Activated CD8-positive, alpha-beta T cell treated with anti-CD3 and anti-CD28 coated beads, Interleukin-2, amount 10 ng/mL, durations not matched to agents 7 days and 5 days (primary cell): ENCODE data around the gene POGZ. TPM values are rescaled to one million over a fixed set of nuclear protein-coding genes. Genes with fewer than 3 reads are reported as not detected.

Source experiments
- ATAC-seq: fragments of 150-1000 bp; cut with Tn5 transposase; one replicate; pipeline ENCODE4 v1.10.0; 2021; ENCODE audit warnings: moderate library complexity
- CTCF ChIA-PET: fragments of 350-600 bp; sonication (Branson Sonifier 250); formaldehyde crosslinking; loops from one replicate; lab custom pipeline; 2021; ENCODE audit warnings: antibody characterized with exemption; lab: Charles Lee
- POLR2A ChIA-PET: fragments of 350-600 bp; sonication (Branson Sonifier 250); formaldehyde crosslinking; loops from one replicate; lab custom pipeline; 2021; ENCODE audit warnings: antibody characterized with exemption; lab: Charles Lee
- DNase-seq: peaks from one replicate; pipeline ENCODE4 v3.0.0-alpha.2; 2020
- H3K27ac Mint-ChIP-seq: one replicate; pipeline ENCODE4 v1.8.0; 2021; ENCODE audit warnings: mild to moderate bottlenecking, mixed read lengths
- H3K27me3 Mint-ChIP-seq: one replicate; pipeline ENCODE4 v1.8.0; 2021; ENCODE audit warnings: low read depth, mixed read lengths
- H3K36me3 Mint-ChIP-seq: one replicate; pipeline ENCODE4 v1.8.0; 2021; ENCODE audit warnings: low read depth, mixed read lengths
- H3K4me1 Mint-ChIP-seq: one replicate; pipeline ENCODE4 v1.8.0; 2021; ENCODE audit warnings: low read depth, mixed read lengths
- H3K4me3 Mint-ChIP-seq: one replicate; pipeline ENCODE4 v1.8.0; 2021; ENCODE audit warnings: mild to moderate bottlenecking, mixed read lengths
- H3K9me3 Mint-ChIP-seq: one replicate; pipeline ENCODE4 v1.8.0; 2022; ENCODE audit warnings: mixed read lengths; ENCODE audit not compliant: insufficient read depth
- total RNA-seq, 2 experiments: library from RNA; stranded (reverse); gene quantifications; one replicate each; pipeline ENCODE4 v1.2.3, GENCODE V29; 2021

The POGZ gene, protein sequence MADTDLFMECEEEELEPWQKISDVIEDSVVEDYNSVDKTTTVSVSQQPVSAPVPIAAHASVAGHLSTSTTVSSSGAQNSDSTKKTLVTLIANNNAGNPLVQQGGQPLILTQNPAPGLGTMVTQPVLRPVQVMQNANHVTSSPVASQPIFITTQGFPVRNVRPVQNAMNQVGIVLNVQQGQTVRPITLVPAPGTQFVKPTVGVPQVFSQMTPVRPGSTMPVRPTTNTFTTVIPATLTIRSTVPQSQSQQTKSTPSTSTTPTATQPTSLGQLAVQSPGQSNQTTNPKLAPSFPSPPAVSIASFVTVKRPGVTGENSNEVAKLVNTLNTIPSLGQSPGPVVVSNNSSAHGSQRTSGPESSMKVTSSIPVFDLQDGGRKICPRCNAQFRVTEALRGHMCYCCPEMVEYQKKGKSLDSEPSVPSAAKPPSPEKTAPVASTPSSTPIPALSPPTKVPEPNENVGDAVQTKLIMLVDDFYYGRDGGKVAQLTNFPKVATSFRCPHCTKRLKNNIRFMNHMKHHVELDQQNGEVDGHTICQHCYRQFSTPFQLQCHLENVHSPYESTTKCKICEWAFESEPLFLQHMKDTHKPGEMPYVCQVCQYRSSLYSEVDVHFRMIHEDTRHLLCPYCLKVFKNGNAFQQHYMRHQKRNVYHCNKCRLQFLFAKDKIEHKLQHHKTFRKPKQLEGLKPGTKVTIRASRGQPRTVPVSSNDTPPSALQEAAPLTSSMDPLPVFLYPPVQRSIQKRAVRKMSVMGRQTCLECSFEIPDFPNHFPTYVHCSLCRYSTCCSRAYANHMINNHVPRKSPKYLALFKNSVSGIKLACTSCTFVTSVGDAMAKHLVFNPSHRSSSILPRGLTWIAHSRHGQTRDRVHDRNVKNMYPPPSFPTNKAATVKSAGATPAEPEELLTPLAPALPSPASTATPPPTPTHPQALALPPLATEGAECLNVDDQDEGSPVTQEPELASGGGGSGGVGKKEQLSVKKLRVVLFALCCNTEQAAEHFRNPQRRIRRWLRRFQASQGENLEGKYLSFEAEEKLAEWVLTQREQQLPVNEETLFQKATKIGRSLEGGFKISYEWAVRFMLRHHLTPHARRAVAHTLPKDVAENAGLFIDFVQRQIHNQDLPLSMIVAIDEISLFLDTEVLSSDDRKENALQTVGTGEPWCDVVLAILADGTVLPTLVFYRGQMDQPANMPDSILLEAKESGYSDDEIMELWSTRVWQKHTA (N-terminal part only)
- 10 to 100 TPM; 67.7 to 68.5 TPM for total RNA-seq

DNA sequence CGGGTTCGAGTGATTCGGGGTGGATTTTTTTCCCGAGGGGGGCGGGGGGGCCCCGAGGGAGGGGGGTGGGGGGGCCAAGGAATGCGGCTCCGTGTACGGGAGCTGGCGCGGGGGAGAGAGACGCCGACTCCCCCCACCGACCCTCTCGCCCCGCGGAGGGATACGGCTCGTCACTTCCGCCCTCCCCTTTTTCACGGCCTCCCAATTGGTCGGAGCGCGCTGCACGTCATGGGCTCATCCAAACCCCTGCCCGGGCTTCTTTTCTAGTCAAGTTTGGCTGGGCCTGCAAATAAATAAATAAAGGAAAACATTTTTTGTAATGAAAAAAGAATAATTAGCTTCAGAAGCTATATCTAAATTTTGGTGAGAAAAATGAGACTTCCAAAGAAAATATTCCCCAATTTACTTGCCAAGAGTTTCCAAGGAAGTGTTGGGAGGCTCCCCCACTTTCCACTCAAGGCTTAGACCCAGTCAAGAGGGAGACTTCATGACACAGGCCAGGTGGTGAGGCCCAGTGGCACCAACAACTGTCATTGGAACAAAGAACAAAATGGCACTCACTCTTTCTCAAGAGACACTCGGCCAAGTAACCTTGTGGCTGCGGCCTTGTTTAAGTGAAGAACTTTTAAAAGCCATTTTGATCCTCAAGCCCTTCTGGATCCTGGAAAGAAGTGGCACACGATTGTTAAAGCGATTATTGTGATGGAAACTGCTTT is at the start of gene POGZ:
TSS of gene POGZ (minus strand) at position 164 of the 716 bp plus-strand sequence. CDS start 17,290 bp downstream, outside the sequence.
- H3K9me3 Mint-ChIP-seq: peaks cover 5% of the 10 kb centered on the region
- peak within 1 kb of the TSS; percentile 81 for H3K4me3 Mint-ChIP-seq
- H3K27me3 Mint-ChIP-seq: peaks cover 20% of the 10 kb centered on the region
- peaks cover 23% of the 10 kb centered on the region for H3K4me1 Mint-ChIP-seq
- H3K27ac Mint-ChIP-seq: peak within 1 kb of the TSS; percentile 92
- H3K36me3 Mint-ChIP-seq: peaks cover 6% of the 10 kb centered on the region
- DNase-seq: peak; percentile 95
- CTCF ChIA-PET: interaction anchor here (0.7 to 2.2 kb wide), 3 partner anchors 11 to 261 kb away, joined by 3 to 4 read pairs (median 3); partner anchors contain the start of gene RIIAD1
- POLR2A ChIA-PET: interaction anchor here (0.6 to 1.8 kb wide), 7 partner anchors 9 to 369 kb away, joined by 3 to 9 read pairs (median 4); partner anchors contain the start of gene ZNF687
- ATAC-seq: peak; percentile 78

DNA sequence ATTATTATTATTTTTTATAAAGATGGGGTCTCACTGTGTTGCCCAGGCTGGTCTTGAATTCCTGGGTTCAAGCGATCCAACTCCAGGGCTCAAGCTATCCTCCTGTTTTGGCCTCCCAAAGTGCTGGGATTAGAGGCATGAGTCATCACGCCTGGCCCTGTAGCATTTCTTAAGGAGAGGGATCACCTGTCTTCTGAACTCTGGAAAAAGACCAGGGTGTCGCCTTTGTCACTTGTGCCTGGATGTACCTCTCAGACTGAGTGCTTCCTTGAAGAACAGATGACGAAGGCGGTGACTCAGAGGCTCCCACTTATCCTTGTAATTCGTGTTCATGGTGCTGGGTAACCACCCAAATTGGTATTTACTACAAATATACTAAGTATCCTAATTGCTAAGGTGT is 49.5 kb upstream of the POGZ start:
- DNase-seq: no peak
- ATAC-seq: no peak
- no peak overlapping the region for H3K4me3 Mint-ChIP-seq
- no peaks in the 10 kb centered on the region for H3K9me3 Mint-ChIP-seq
- ChIA-PET POLR2A (no interaction called here), CTCF (no interaction called here)
- H3K27me3 Mint-ChIP-seq: peaks cover 16% of the 10 kb centered on the region
- H3K4me1 Mint-ChIP-seq: peaks cover 28% of the 10 kb centered on the region
- H3K27ac Mint-ChIP-seq: no peak overlapping the region
- no peaks in the 10 kb centered on the region for H3K36me3 Mint-ChIP-seq

GRCh38 chr1:151504759-151505158 is 45.5 kb upstream of the POGZ start:
- no peak for DNase-seq
- Mint-ChIP-seq H3K9me3 (no peaks in the 10 kb centered on the region), H3K36me3 (no peaks in the 10 kb centered on the region), H3K27me3 (peaks cover 15% of the 10 kb centered on the region), H3K4me1 (peaks cover 12% of the 10 kb centered on the region), H3K27ac (no peak overlapping the region), H3K4me3 (no peak overlapping the region)
- POLR2A ChIA-PET: no interaction called here
- CTCF ChIA-PET: interaction anchor here (1.0 kb wide), 1 partner anchor 61 kb away, joined by 4 read pairs; no protein-coding TSS in a partner anchor
- ATAC-seq: no peak

DNA sequence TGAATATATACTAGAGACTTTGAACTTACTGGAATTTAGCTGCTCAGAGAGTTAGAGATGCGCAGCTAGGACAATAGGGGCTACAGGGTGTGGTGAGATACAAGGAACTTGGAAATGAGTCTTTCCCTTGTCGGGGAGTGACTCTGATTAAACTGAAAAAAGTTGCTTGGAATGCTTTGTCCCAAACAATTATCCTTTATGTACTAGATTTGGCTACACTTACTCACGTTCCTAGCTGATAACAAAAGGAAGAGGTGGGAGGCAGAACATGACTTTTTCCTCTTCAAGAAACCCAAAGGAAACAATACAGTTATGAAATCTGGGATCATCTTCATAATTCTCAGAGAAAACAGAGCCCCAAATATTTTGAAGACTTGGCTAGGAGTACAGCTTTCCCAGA is 45.0 kb upstream of the POGZ start:
- Mint-ChIP-seq H3K27ac (no peak overlapping the region), H3K9me3 (no peaks in the 10 kb centered on the region), H3K27me3 (peaks cover 15% of the 10 kb centered on the region), H3K4me1 (peaks cover 12% of the 10 kb centered on the region), H3K36me3 (no peaks in the 10 kb centered on the region), H3K4me3 (no peak overlapping the region)
- CTCF ChIA-PET: interaction anchor here (1.0 kb wide), 1 partner anchor 60 kb away, joined by 4 read pairs; no protein-coding TSS in a partner anchor
- ATAC-seq: no peak
- POLR2A ChIA-PET: no interaction called here
- DNase-seq: no peak

GRCh38 chr1:151502859-151503780 is 43.8 kb upstream of the POGZ start:
- Mint-ChIP-seq H3K4me3 (no peak overlapping the region), H3K27ac (no peak overlapping the region), H3K36me3 (no peaks in the 10 kb centered on the region), H3K4me1 (peaks cover 12% of the 10 kb centered on the region), H3K9me3 (no peaks in the 10 kb centered on the region), H3K27me3 (peaks cover 13% of the 10 kb centered on the region)
- POLR2A ChIA-PET: no interaction called here
- CTCF ChIA-PET: interaction anchor here (1.2 kb wide), 1 partner anchor 8 kb away, joined by 3 read pairs; the partner anchor contains the start of gene CGN
- no peak for DNase-seq
- ATAC-seq: peak; percentile 23

GRCh38 chr1:151502035-151502700 is 42.9 kb upstream of the POGZ start:
- ATAC-seq (no peak), DNase-seq (no peak)
- Mint-ChIP-seq H3K9me3 (no peaks in the 10 kb centered on the region), H3K4me1 (peaks cover 12% of the 10 kb centered on the region), H3K36me3 (no peaks in the 10 kb centered on the region), H3K27ac (no peak overlapping the region), H3K4me3 (no peak overlapping the region), H3K27me3 (peaks cover 12% of the 10 kb centered on the region)
- CTCF ChIA-PET: interaction anchor here (1.0 to 1.2 kb wide), 2 partner anchors 9 kb away, joined by 3 read pairs; partner anchors contain the start of gene CGN
- POLR2A ChIA-PET: no interaction called here

DNA sequence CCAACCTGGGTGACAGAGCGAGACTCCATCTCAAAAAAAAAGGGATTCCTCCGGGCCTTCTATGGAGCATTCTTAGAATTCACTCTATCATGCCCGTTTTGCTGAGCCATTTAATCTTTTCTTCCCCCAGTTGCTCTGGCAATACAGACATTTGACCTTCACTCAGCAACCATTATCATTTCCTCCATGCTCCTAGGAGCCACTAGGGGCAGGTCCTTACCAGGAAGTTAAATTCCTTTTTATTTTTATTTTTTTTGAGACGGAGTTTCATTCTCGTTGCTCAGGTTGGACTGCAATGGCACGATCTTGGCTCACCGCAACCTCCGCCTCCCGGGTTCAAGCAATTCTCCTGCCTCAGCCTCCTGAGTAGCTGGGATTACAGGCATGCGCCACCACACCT is 42.2 kb upstream of the POGZ start:
- H3K27me3 Mint-ChIP-seq: peaks cover 10% of the 10 kb centered on the region
- peaks cover 12% of the 10 kb centered on the region for H3K4me1 Mint-ChIP-seq
- no peak for ATAC-seq
- CTCF ChIA-PET: interaction anchor here (1.0 to 1.2 kb wide), 2 partner anchors 8 to 10 kb away, joined by 3 read pairs; partner anchors contain the start of gene CGN
- H3K9me3 Mint-ChIP-seq: no peaks in the 10 kb centered on the region
- no peak for DNase-seq
- POLR2A ChIA-PET: no interaction called here
- no peak overlapping the region for H3K4me3 Mint-ChIP-seq
- no peaks in the 10 kb centered on the region for H3K36me3 Mint-ChIP-seq
- H3K27ac Mint-ChIP-seq: no peak overlapping the region

DNA sequence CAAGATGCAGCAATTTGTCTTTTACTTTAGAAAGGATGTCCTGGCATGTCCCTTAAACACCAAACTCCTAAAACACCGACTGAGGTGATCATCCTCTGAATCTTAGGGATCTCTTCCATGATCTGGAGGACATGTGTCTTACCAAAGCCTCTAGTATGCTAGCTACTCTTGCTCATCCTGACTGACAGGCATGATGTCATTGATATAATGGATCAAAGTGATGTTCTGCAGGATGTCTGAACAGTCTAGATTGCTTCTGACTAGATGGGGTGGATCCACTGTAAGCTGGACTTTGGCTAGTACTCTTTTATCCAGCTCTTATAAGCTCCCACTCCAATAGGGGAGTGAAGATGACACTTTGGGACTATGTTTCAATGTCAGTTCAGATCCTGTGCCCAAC is 40.6 kb upstream of the POGZ start:
- Mint-ChIP-seq H3K4me3 (no peak overlapping the region), H3K27ac (no peak overlapping the region), H3K4me1 (peaks cover 8% of the 10 kb centered on the region), H3K36me3 (no peaks in the 10 kb centered on the region), H3K27me3 (peaks cover 3% of the 10 kb centered on the region), H3K9me3 (no peaks in the 10 kb centered on the region)
- CTCF ChIA-PET: no interaction called here
- POLR2A ChIA-PET: interaction anchor here (0.6 kb wide), 1 partner anchor 405 kb away, joined by 3 read pairs; no protein-coding TSS in a partner anchor
- no peak for DNase-seq
- no peak for ATAC-seq

DNA sequence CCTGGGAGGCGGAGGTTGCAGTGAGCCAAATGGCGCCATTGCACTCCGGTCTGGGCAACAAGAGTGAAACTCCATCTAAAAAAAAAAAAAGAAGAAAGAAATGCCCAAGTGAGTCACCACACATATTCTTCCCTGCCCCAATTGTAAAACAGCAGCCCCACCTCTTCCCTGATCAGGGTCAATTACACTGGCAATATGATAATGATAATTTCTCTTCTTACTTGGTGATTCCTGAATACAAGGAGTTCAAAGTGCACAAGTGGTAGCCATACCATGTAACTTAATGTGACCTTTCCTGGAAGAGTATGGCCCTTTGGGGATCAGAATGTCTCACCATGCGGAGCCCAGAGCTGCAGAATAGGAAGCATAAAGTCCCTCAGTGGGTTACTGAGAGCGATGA is 40.1 kb upstream of the POGZ start:
- ATAC-seq: no peak
- H3K4me3 Mint-ChIP-seq: no peak overlapping the region
- no peak for DNase-seq
- H3K27me3 Mint-ChIP-seq: peaks cover 3% of the 10 kb centered on the region
- no peaks in the 10 kb centered on the region for H3K36me3 Mint-ChIP-seq
- CTCF ChIA-PET: no interaction called here
- POLR2A ChIA-PET: interaction anchor here (0.6 kb wide), 1 partner anchor 406 kb away, joined by 3 read pairs; no protein-coding TSS in a partner anchor
- no peaks in the 10 kb centered on the region for H3K9me3 Mint-ChIP-seq
- H3K27ac Mint-ChIP-seq: no peak overlapping the region
- peaks cover 9% of the 10 kb centered on the region for H3K4me1 Mint-ChIP-seq
